Nephron (organoid): Measurements from ENCODE around the gene METRNL.
A peak's percentile ranks its signal among the peaks of the same experiment; 100 is the strongest.

Source experiments
- H3K27ac Mint-ChIP-seq, 3 experiments: 2 replicates each; pipeline ENCODE4 v1.8.0; 2020; ENCODE audit warnings: mixed read lengths in 3 of 3, mild to moderate bottlenecking in 2 of 3, moderate library complexity in 1 of 3
- H3K27me3 Mint-ChIP-seq: 2 replicates; pipeline ENCODE4 v1.8.0; 2021; ENCODE audit warnings: low read depth, mild to moderate bottlenecking, moderate library complexity, mixed read lengths
- H3K36me3 Mint-ChIP-seq: 2 replicates; pipeline ENCODE4 v1.8.0; 2020; ENCODE audit warnings: low read depth, mixed read lengths
- H3K4me1 Mint-ChIP-seq: 2 replicates; pipeline ENCODE4 v1.8.0; 2020; ENCODE audit warnings: mixed read lengths
- H3K4me3 Mint-ChIP-seq, 3 experiments: 2 replicates each; pipeline ENCODE4 v1.8.0; 2020; ENCODE audit warnings: mild to moderate bottlenecking in 3 of 3, mixed read lengths in 3 of 3, moderate library complexity in 2 of 3
- H3K9me3 Mint-ChIP-seq: 2 replicates; pipeline ENCODE4 v1.8.0; 2020; ENCODE audit warnings: mixed read lengths
- TF ChIP-seq, protein P1 (sequence below), 3 experiments: fragments of 200-600 bp; sonication (generic); IDR thresholded peaks; one replicate each; pipeline ENCODE4 v1.5.0; 2021; ENCODE audit warnings: antibody characterized with exemption in 3 of 3; ENCODE audit not compliant: unreplicated experiment in 3 of 3

METRNL gene

DNA sequence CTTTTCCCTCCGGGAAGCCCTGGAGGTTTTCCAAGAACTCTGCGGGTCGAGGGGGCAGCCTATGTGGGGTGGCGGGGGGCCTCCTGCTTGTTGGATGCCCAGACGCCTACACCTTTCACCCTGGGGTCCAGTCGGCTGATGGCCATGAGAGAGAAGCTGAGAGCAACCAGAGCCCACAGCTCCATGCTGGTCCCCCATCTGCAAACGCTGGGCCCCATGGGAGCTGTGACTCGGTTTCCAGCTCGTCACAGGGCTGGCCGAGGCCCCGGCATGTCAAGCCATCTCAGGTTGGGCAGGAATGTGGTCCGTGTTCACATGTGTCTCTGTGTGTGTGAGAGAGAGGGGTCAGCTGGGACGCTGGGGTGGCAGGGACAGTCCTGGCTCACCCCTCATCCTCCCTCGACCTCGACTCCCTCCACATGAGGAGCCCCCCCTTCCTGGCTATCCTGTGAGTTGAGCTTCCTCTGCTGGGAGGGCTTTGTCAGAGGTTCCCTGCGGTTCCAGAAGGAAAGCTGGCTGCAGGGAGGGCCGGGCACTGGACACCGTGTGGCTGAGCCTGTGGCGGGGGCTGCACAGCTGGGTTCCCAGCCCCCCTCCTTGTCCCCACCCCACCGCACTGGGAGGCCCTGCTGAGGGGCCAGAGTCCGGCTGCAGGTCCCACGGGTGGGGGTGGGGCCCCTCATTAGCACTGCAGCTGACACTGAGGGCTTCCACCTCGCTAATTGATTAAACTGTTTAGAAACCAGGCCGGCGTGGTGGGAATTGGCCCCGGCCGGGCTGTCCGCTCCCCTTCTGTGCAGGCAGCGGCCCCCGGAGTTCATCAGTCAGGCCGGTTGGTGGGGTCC, 19.1 kb downstream of the METRNL start:
- H3K36me3 Mint-ChIP-seq = peaks cover 9% of the 10 kb centered on the region
- no peak overlapping the region for H3K4me3 Mint-ChIP-seq
- H3K4me1 Mint-ChIP-seq = peaks cover 21% of the 10 kb centered on the region
- TF ChIP-seq, protein P1, sequence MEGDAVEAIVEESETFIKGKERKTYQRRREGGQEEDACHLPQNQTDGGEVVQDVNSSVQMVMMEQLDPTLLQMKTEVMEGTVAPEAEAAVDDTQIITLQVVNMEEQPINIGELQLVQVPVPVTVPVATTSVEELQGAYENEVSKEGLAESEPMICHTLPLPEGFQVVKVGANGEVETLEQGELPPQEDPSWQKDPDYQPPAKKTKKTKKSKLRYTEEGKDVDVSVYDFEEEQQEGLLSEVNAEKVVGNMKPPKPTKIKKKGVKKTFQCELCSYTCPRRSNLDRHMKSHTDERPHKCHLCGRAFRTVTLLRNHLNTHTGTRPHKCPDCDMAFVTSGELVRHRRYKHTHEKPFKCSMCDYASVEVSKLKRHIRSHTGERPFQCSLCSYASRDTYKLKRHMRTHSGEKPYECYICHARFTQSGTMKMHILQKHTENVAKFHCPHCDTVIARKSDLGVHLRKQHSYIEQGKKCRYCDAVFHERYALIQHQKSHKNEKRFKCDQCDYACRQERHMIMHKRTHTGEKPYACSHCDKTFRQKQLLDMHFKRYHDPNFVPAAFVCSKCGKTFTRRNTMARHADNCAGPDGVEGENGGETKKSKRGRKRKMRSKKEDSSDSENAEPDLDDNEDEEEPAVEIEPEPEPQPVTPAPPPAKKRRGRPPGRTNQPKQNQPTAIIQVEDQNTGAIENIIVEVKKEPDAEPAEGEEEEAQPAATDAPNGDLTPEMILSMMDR (IDR thresholded peaks at IDR 0.05; ENCODE audit: unreplicated experiment in 3 of 3) = no peak
- H3K27ac Mint-ChIP-seq = peak overlapping the region in 1 of 3 experiments; percentile 41
- no peaks in the 10 kb centered on the region for H3K9me3 Mint-ChIP-seq
- H3K27me3 Mint-ChIP-seq = peaks cover 4% of the 10 kb centered on the region

DNA sequence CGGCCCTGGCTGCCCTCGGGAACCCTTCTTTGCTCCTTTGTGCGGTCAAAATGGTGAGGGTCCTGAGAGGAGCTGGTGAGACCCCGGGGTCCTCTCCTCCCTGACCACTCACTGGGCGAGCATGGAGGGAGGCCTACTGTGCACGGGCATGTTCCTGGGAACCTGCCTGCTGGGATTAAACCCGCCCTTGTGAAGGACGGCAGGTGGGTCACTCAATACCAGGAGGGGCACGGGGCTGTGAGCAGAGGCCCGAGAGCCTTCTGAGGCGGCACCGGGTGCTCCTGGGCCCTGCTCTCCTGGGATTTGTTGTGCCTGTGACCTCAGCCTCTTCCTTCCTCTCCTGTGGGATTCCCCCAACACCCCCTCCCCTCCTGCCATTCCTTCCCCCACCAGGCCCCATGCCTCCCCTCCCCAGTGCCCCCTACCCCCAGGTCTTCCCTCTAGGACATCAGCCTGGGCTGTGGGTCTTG, 19.7 kb downstream of the METRNL start:
- Mint-ChIP-seq H3K4me3 (peak overlapping the region in 1 of 3 experiments; percentile 66), H3K9me3 (no peaks in the 10 kb centered on the region), H3K4me1 (peaks cover 21% of the 10 kb centered on the region), H3K27ac (peak overlapping the region; percentile 82 to 93 (median 92)), H3K36me3 (peaks cover 9% of the 10 kb centered on the region), H3K27me3 (peaks cover 5% of the 10 kb centered on the region)
- TF ChIP-seq, protein P1 (IDR thresholded peaks at IDR 0.05; ENCODE audit: unreplicated experiment in 3 of 3) = no peak

DNA sequence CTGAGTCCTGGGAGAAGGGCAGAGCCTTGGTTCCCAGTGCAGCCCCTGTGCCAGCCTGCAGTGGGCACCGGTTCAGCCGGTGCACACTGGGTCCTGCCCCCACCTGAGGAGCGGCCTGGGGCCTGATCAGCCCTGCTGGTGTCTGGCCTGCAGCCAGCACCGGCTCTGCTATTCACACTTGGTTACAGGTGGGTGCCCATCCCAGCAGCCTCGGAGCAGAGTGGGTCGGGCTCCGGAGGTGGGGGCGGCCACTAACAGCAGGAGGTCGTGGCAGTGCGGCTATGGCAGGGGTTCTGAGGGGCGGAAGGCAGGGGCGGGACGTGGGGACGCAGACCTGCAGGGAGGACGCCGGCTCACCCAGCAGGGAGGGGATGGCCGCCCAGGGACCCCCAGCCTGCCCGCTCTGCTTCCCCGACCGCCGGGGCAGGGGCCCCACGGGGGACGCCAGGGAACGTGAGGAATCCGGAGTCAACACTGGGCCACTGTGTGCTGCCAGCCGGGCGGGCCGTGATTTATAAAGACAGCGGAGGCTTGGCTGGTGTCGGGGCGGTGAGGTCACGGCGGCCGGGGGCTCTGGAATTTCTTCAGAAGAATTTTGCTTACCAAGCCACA, 20.3 kb downstream of the METRNL start:
- H3K4me3 Mint-ChIP-seq = peak overlapping the region in 2 of 3 experiments; percentile 66 to 72

DNA sequence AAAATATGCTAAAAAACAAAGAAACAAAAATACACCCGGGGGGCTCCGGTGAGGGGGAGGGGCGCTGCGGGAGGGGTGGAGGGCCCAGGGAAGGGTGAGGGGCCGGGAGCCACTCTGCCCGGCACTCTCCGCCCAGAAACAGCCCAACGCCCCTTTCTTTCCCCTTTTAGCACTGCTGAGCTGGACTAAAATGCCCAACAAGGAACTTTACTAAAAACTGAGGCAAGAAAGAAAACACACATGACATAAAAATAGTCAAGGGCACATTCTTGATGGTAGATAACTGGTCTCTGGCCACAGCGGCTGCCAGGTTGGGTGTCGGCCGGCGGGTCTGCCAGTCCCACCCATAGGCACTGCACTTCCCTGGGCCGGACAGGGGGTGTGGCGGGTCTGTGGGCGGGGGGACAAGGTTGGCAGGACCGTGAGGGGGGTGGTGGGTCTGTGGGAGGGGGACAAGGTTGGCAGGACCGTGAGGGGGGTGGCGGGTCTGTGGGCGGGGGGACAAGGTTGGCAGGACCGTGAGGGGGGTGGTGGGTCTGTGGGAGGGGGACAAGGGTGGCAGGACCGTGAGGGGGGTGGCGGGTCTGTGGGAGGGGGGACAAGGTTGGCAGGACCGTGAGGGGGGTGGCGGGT, 20.9 kb downstream of the METRNL start:
- H3K9me3 Mint-ChIP-seq = no peaks in the 10 kb centered on the region
- H3K27ac Mint-ChIP-seq = peak overlapping the region; percentile 82 to 93 (median 92)
- H3K27me3 Mint-ChIP-seq = peaks cover 7% of the 10 kb centered on the region
- TF ChIP-seq, protein P1 (IDR thresholded peaks at IDR 0.05; ENCODE audit: unreplicated experiment in 3 of 3) = no peak
- peaks cover 5% of the 10 kb centered on the region for H3K36me3 Mint-ChIP-seq
- H3K4me1 Mint-ChIP-seq = peaks cover 21% of the 10 kb centered on the region
- peak overlapping the region; percentile 22 to 72 (median 48) for H3K4me3 Mint-ChIP-seq

More for the DNA sequence above, 20.3 kb downstream of the METRNL start:
- TF ChIP-seq, protein P1 (IDR thresholded peaks at IDR 0.05; ENCODE audit: unreplicated experiment in 3 of 3) = no peak
- Mint-ChIP-seq H3K9me3 (no peaks in the 10 kb centered on the region), H3K27ac (peak overlapping the region; percentile 82 to 93 (median 92)), H3K36me3 (peaks cover 8% of the 10 kb centered on the region), H3K4me1 (peaks cover 21% of the 10 kb centered on the region), H3K27me3 (peaks cover 7% of the 10 kb centered on the region)

DNA sequence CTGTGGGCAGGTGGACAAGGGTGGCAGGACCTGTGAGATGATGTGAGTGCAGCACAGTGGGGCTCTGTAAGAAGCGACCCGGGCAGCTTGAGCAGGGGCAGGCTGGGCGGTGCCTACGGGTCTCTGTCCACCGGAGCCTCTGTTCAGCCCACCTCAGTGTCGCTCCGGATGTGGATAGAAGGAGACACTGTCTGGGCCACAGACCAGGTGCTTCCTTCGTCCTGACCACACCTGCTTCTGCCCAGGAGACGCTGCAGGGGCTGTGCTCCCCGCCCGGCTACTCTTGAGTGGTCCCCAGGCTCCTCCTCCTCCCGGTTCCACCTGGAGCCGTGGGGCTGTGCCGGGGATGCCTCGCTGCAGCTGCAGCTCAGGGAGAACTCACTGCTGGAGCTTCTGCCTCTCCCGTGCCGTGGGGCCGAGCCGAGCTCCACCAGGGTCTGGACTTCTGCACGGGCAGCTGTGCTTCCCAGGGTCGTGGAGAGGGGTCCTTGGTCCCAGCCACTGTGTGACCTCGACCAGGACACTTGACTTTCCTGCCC, 21.5 kb downstream of the METRNL start:
- Mint-ChIP-seq H3K36me3 (peaks cover under 1% of the 10 kb centered on the region), H3K4me1 (peaks cover 24% of the 10 kb centered on the region), H3K9me3 (no peaks in the 10 kb centered on the region), H3K27ac (peak overlapping the region; percentile 65 to 93 (median 82)), H3K4me3 (peak overlapping the region in 1 of 3 experiments; percentile 27), H3K27me3 (peaks cover 9% of the 10 kb centered on the region)
- TF ChIP-seq, protein P1 (IDR thresholded peaks at IDR 0.05; ENCODE audit: unreplicated experiment in 3 of 3) = no peak
